ENCODE data around the gene MB21D2.
A peak's percentile ranks its signal among the peaks of the same experiment; 100 is the strongest.

MB21D2 gene

GRCh38 chr3:192890347-192891335 lies 27.0 kb downstream of the MB21D2 start:
- no peak for DNase-seq

GRCh38 chr3:192889679-192890078 lies 28.0 kb downstream of the MB21D2 start:
- DNase-seq: no peak

GRCh38 chr3:192888190-192888589 lies 29.5 kb downstream of the MB21D2 start:
- DNase-seq: peak; percentile 49

GRCh38 chr3:192887701-192888100 lies 30.0 kb downstream of the MB21D2 start:
- DNase-seq: peak; percentile 37

- peak; percentile 77 for DNase-seq
Measured at GRCh38 chr3:192887047-192887446, 30.6 kb downstream of the MB21D2 start.

GRCh38 chr3:192884777-192885773 lies 32.6 kb downstream of the MB21D2 start:
- peak; percentile 92 for DNase-seq

- DNase-seq: peak; percentile 56
Measured at GRCh38 chr3:192883512-192883911, 34.1 kb downstream of the MB21D2 start.

- peak; percentile 13 for DNase-seq
Measured at GRCh38 chr3:192881159-192881786, 36.4 kb downstream of the MB21D2 start.

GRCh38 chr3:192880313-192880712 lies 37.3 kb downstream of the MB21D2 start:
- no peak for DNase-seq

- peak; percentile 100 for DNase-seq
Measured at GRCh38 chr3:192879346-192880031, 38.2 kb downstream of the MB21D2 start.

- peak; percentile 76 for DNase-seq
Measured at GRCh38 chr3:192875971-192876565, 41.6 kb downstream of the MB21D2 start.

GRCh38 chr3:192870822-192871221 lies 46.8 kb downstream of the MB21D2 start:
- DNase-seq: no peak

GRCh38 chr3:192869131-192870031 lies 48.3 kb downstream of the MB21D2 start:
- peak; percentile 79 for DNase-seq

- DNase-seq: no peak
Measured at GRCh38 chr3:192867645-192868044, 50.0 kb downstream of the MB21D2 start.

- no peak for DNase-seq
Measured at GRCh38 chr3:192866804-192867203, 50.9 kb downstream of the MB21D2 start.

- no peak for DNase-seq
Measured at GRCh38 chr3:192864941-192865340, 52.7 kb downstream of the MB21D2 start.

GRCh38 chr3:192863091-192863420 lies 54.6 kb downstream of the MB21D2 start:
- DNase-seq: peak; percentile 19

- no peak for DNase-seq
Measured at GRCh38 chr3:192862408-192863090, 55.1 kb downstream of the MB21D2 start.

- DNase-seq: no peak
Measured at GRCh38 chr3:192861972-192862371, 55.7 kb downstream of the MB21D2 start.

- DNase-seq: no peak
Measured at GRCh38 chr3:192860454-192860853, 57.2 kb downstream of the MB21D2 start.
